H1 (cell line): ENCODE results near the gene NAA60. TPM values are rescaled to one million over a fixed set of nuclear protein-coding genes. Genes with fewer than 3 reads are reported as not detected.

ENCODE experiments used
- CTCF ChIA-PET: fragments of 300-600 bp; sonication (Branson Sonifier 250); formaldehyde crosslinking; loops from one replicate; lab custom pipeline; 2021; ENCODE audit not compliant: partially characterized antibody; lab: Charles Lee
- POLR2A ChIA-PET: fragments of 300-600 bp; sonication (Branson Sonifier 250); formaldehyde crosslinking; loops from one replicate; lab custom pipeline; 2021; ENCODE audit warnings: inconsistent platforms; ENCODE audit not compliant: partially characterized antibody; lab: Charles Lee
- DNase-seq, 2 experiments: peaks; one replicate each; pipeline versions ENCODE4 v3.0.0 to v3.0.0-alpha.2; 2010 to 2022; ENCODE audit warnings: low spot score in 2 of 2, low read depth in 1 of 2, mixed read lengths in 1 of 2
- FAIRE-seq: peaks from 2 replicates; lab custom pipeline; 2011; peaks lifted over from hg19 to GRCh38; lab: Jason Lieb, UNC
- H2AFZ ChIP-seq: 2 replicates; pipeline ENCODE4 v1.8.1; 2012; ENCODE audit warnings: low read length, inconsistent platforms
- H2AK5ac ChIP-seq: 2 replicates; pipeline ENCODE4 v1.6.1; 2013; ENCODE audit warnings: low read depth, low read length
- H2BK120ac ChIP-seq: replicated peaks from 2 replicates; pipeline ENCODE3; 2013; ENCODE audit warnings: low read depth, low read length, inconsistent platforms
- H2BK12ac ChIP-seq: 2 replicates; pipeline ENCODE4 v1.6.1; 2013; ENCODE audit warnings: low read depth, low read length
- H2BK15ac ChIP-seq: 2 replicates; pipeline ENCODE4 v1.6.1; 2013; ENCODE audit warnings: low read length
- H2BK20ac ChIP-seq: 2 replicates; pipeline ENCODE4 v1.6.1; 2013; ENCODE audit warnings: low read length
- H2BK5ac ChIP-seq: 2 replicates; pipeline ENCODE4 v1.6.1; 2013; ENCODE audit warnings: low read depth, low read length
- H3K14ac ChIP-seq: 2 replicates; pipeline ENCODE4 v1.6.1; 2013; ENCODE audit warnings: inconsistent platforms; ENCODE audit not compliant: insufficient read length
- H3K18ac ChIP-seq: 2 replicates; pipeline ENCODE4 v1.6.1; 2013; ENCODE audit warnings: low read length; ENCODE audit errors: extremely low read depth
- H3K23ac ChIP-seq: 2 replicates; pipeline ENCODE4 v1.6.1; 2013; ENCODE audit warnings: inconsistent platforms; ENCODE audit not compliant: insufficient read length
- H3K23me2 ChIP-seq: 2 replicates; pipeline ENCODE4 v1.6.1; 2013; ENCODE audit warnings: low read depth, low read length
- H3K27ac ChIP-seq: 2 replicates; pipeline ENCODE4 v1.6.1; 2011; ENCODE audit warnings: low read depth, low read length, inconsistent platforms
- H3K27me3 ChIP-seq, 4 experiments: replicated peaks in 1 of 4; 1 replicate in 1 of 4; 2 replicates in 3 of 4; pipeline versions ENCODE4 v1.6.1 to v1.8.1; 2011 to 2013; ENCODE audit warnings: low read length in 3 of 4, mild to moderate bottlenecking in 3 of 4, inconsistent platforms in 2 of 4, mixed read lengths in 2 of 4, moderate library complexity in 1 of 4; ENCODE audit not compliant: control insufficient read depth in 3 of 4, insufficient read depth in 3 of 4; ENCODE audit errors: extremely low read depth in 1 of 4
- H3K36me3 ChIP-seq, 4 experiments: 2 replicates each; pipeline versions ENCODE4 v1.6.1 to v1.8.1; 2011 to 2013; ENCODE audit warnings: mild to moderate bottlenecking in 4 of 4, low read length in 3 of 4, moderate library complexity in 2 of 4, control low read depth in 1 of 4, inconsistent platforms in 1 of 4; ENCODE audit not compliant: insufficient read depth in 4 of 4, control insufficient read depth in 2 of 4
- H3K4ac ChIP-seq: replicated peaks from 2 replicates; pipeline ENCODE3; 2013; ENCODE audit warnings: low read length, low read depth, mixed read lengths, inconsistent platforms; ENCODE audit not compliant: insufficient read length
- H3K4me1 ChIP-seq, 4 experiments: replicated peaks in 1 of 4; 1 replicate in 1 of 4; 2 replicates in 3 of 4; pipeline versions ENCODE4 v1.6.1 to v1.8.1; 2011 to 2013; ENCODE audit warnings: low read length in 3 of 4, inconsistent platforms in 2 of 4, mixed read lengths in 1 of 4; ENCODE audit not compliant: insufficient read depth in 4 of 4, control insufficient read depth in 3 of 4
- H3K4me2 ChIP-seq, 2 experiments: 2 replicates each; pipeline versions ENCODE4 v1.6.1 to v1.8.1; 2011 to 2013; ENCODE audit warnings: low read depth in 2 of 2, low read length in 2 of 2, control low read depth in 1 of 2, inconsistent platforms in 1 of 2, mild to moderate bottlenecking in 1 of 2; ENCODE audit not compliant: insufficient read depth in 1 of 2
- H3K4me3 ChIP-seq, 4 experiments: fragments of 200-600, 300-600 bp in 1 of 4; sonication (generic), shearing (Covaris generic), sonication (Bioruptor Twin) in 1 of 4; 2 replicates each; pipeline versions ENCODE4 v1.5.1 to v1.8.1; 2011 to 2016; ENCODE audit warnings: low read length in 4 of 4, low read depth in 3 of 4, control low read depth in 2 of 4, inconsistent platforms in 2 of 4, mild to moderate bottlenecking in 2 of 4, mixed read lengths in 1 of 4, moderate library complexity in 1 of 4; ENCODE audit not compliant: insufficient read depth in 2 of 4; ENCODE audit errors: extremely low read depth in 1 of 4
- H3K56ac ChIP-seq: replicated peaks from 2 replicates; pipeline ENCODE3; 2013; ENCODE audit warnings: low read depth, mild to moderate bottlenecking, mixed read lengths, low read length, inconsistent platforms; ENCODE audit not compliant: insufficient read length
- H3K79me1 ChIP-seq: 2 replicates; pipeline ENCODE4 v1.6.1; 2013; ENCODE audit warnings: low read depth, low read length, control low read depth
- H3K79me2 ChIP-seq, 2 experiments: 2 replicates each; pipeline versions ENCODE4 v1.6.1 to v1.8.1; 2012 to 2013; ENCODE audit warnings: low read length in 2 of 2, mild to moderate bottlenecking in 2 of 2, inconsistent platforms in 1 of 2; ENCODE audit not compliant: insufficient read depth in 2 of 2, control insufficient read depth in 1 of 2
- H3K9ac ChIP-seq, 4 experiments: replicated peaks in 1 of 4; 1 replicate in 1 of 4; 2 replicates in 3 of 4; pipeline versions ENCODE4 v1.6.1 to v1.8.1; 2011 to 2013; ENCODE audit warnings: low read depth in 3 of 4, low read length in 3 of 4, control low read depth in 2 of 4, mild to moderate bottlenecking in 2 of 4, moderate library complexity in 2 of 4, inconsistent platforms in 1 of 4; ENCODE audit errors: extremely low read depth in 1 of 4
- H3K9me3 ChIP-seq, 2 experiments: 2 replicates each; pipeline versions ENCODE4 v1.6.1 to v1.8.1; 2012 to 2013; ENCODE audit warnings: mild to moderate bottlenecking in 2 of 2, moderate library complexity in 2 of 2, control low read depth in 1 of 2, inconsistent platforms in 1 of 2, low read depth in 1 of 2, low read length in 1 of 2, mixed read lengths in 1 of 2; ENCODE audit not compliant: insufficient read depth in 2 of 2
- H4K20me1 ChIP-seq, 2 experiments: replicated peaks in 1 of 2; 2 replicates each; pipeline versions ENCODE3 to v1.8.1; 2011 to 2013; ENCODE audit warnings: inconsistent platforms in 2 of 2, low read length in 2 of 2, mild to moderate bottlenecking in 1 of 2; ENCODE audit not compliant: insufficient read depth in 2 of 2, control insufficient read depth in 1 of 2
- H4K5ac ChIP-seq: 2 replicates; pipeline ENCODE4 v1.6.1; 2013; ENCODE audit warnings: low read length, low read depth, mixed read lengths, inconsistent platforms; ENCODE audit not compliant: insufficient read length
- H4K8ac ChIP-seq: 2 replicates; pipeline ENCODE4 v1.8.0; 2013; ENCODE audit warnings: mild to moderate bottlenecking, moderate library complexity, low read length, inconsistent platforms; ENCODE audit not compliant: insufficient read depth; ENCODE audit errors: extremely low read depth
- H4K91ac ChIP-seq: replicated peaks from 2 replicates; pipeline ENCODE3; 2013; ENCODE audit warnings: low read length, mixed read lengths, inconsistent platforms; ENCODE audit not compliant: insufficient read length
- CBX8 ChIP-seq: fragments of 300-800, 300-1000 bp; sonication (generic); IDR thresholded peaks from 2 replicates; pipeline ENCODE4 v1.7.1; 2016; ENCODE audit warnings: low read depth, low read length, borderline replicate concordance
- CEBPB ChIP-seq: IDR thresholded peaks from 2 replicates; pipeline ENCODE4 v1.6.1; 2012; ENCODE audit warnings: low read depth, low read length
- CHD1 ChIP-seq: IDR thresholded peaks from 2 replicates; pipeline ENCODE4 v1.6.1; 2012; ENCODE audit warnings: low read depth, low read length, improper control_type of control experiment
- JUND ChIP-seq: IDR thresholded peaks from 2 replicates; pipeline ENCODE4 v1.6.1; 2011; ENCODE audit warnings: mild to moderate bottlenecking, improper control_type of control experiment, low read length
- KDM4A ChIP-seq: IDR thresholded peaks from one replicate; pipeline ENCODE4 v1.7.1; 2012; ENCODE audit warnings: low read depth, mild to moderate bottlenecking, moderate library complexity, low read length, inconsistent platforms; ENCODE audit not compliant: severe bottlenecking
- KDM5A ChIP-seq: fragments of 200-600 bp; IDR thresholded peaks from 2 replicates; pipeline ENCODE4 v1.7.1; 2012; ENCODE audit warnings: mild to moderate bottlenecking, low read length, inconsistent platforms, mixed read lengths
- MAFK ChIP-seq: IDR thresholded peaks from 2 replicates; pipeline ENCODE4 v1.6.1; 2012; ENCODE audit warnings: low read depth, mild to moderate bottlenecking, improper control_type of control experiment, low read length
- NRF1 ChIP-seq: IDR thresholded peaks from 2 replicates; pipeline ENCODE4 v1.6.1; 2011; ENCODE audit warnings: mild to moderate bottlenecking, low read depth, low read length, improper control_type of control experiment
- POLR2A ChIP-seq, 2 experiments: IDR thresholded peaks; 1 replicate in 1 of 2; 2 replicates in 1 of 2; pipeline ENCODE4 v1.6.1; 2011; ENCODE audit warnings: low read depth in 2 of 2, low read length in 2 of 2, mild to moderate bottlenecking in 2 of 2; ENCODE audit errors: control extremely low read depth in 1 of 2
- POLR2AphosphoS5 ChIP-seq: IDR thresholded peaks from 2 replicates; pipeline ENCODE4 v1.6.1; 2011; ENCODE audit warnings: low read depth, low read length
- RXRA ChIP-seq: IDR thresholded peaks from 2 replicates; pipeline ENCODE4 v1.6.1; 2011; ENCODE audit warnings: low read depth, mild to moderate bottlenecking, low read length, moderate library complexity; ENCODE audit not compliant: insufficient read depth
- SIN3A ChIP-seq, 2 experiments: IDR thresholded peaks in 1 of 2; conservative IDR thresholded peaks in 1 of 2; 2 replicates each; pipeline ENCODE4 v1.6.1; 2011 to 2012; ENCODE audit warnings: low read length in 2 of 2, improper control_type of control experiment in 1 of 2, low read depth in 1 of 2, mild to moderate bottlenecking in 1 of 2
- SIX5 ChIP-seq: IDR thresholded peaks from 2 replicates; pipeline ENCODE4 v1.6.1; 2011; ENCODE audit warnings: mild to moderate bottlenecking, low read depth, low read length
- SUZ12 ChIP-seq: fragments of 200-600 bp; sonication (generic); IDR thresholded peaks from 2 replicates; pipeline ENCODE4 v1.6.1; 2012; ENCODE audit warnings: mild to moderate bottlenecking, inconsistent platforms, low read length, moderate library complexity, mixed read lengths
- ZNF274 ChIP-seq: IDR thresholded peaks from 2 replicates; pipeline ENCODE4 v1.7.0; 2012; ENCODE audit warnings: low read length, borderline replicate concordance; ENCODE audit errors: extremely low read depth
- WGBS, 2 experiments: shearing (Covaris generic) in 1 of 2; methylation state at CpG; one replicate each; pipeline versions ENCODE4 v1.1.6 to v1.1.7; 2013 to 2015; ENCODE audit warnings: low lambda C conversion rate in 2 of 2, mixed read lengths in 2 of 2, inconsistent platforms in 1 of 2, low coverage in 1 of 2, missing lambda C conversion rate in 1 of 2; ENCODE audit not compliant: insufficient replicate concordance in 2 of 2, insufficient coverage in 1 of 2, insufficient read length in 1 of 2; ENCODE audit errors: extremely low coverage in 1 of 2, missing lambda C conversion rate in 1 of 2; 5-methylcytosine and 5-hydroxymethylcytosine counted together
- polyA plus RNA-seq, 7 experiments: library from polyadenylated mRNA; depleted of rRNA in 3 of 7; stranded (reverse) in 5 of 7; unstranded in 2 of 7; fragments of >200 nt in 5 of 7; fragments of 200-250 nt in 2 of 7; gene quantifications; 1 replicate in 5 of 7; 2 replicates in 1 of 7; 4 replicates in 1 of 7; pipeline versions ENCODE4 v1.2.1 to v1.2.3, GENCODE V29; 2011 to 2013; ENCODE audit warnings: missing spikeins in 2 of 7, mixed read lengths in 2 of 7
- total RNA-seq: library from RNA; stranded (reverse); fragmentation: NEBNext Ultra II Directional; extraction: Animal tissue kit (Norgen Biotek cat#: 25700); gene quantifications from 2 replicates; pipeline ENCODE4 v1.2.1, GENCODE V29; 2021

Gene NAA60
- total and polyA plus RNA-seq, 2 of the 8 experiments (the other 6 are each of a cell fraction or from before 2014, with no cell fraction given), result 34.1 to 47.6 TPM

- no peak overlapping the region for H4K91ac ChIP-seq
- ChIA-PET POLR2A (interaction anchor here (1.1 to 1.5 kb wide), 3 partner anchors 12 to 130 kb away, joined by 3 to 8 read pairs (median 4); partner anchors contain the start of genes NAA60, ZNF263 and ZNF597), CTCF (no interaction called here)
- no peaks in the 10 kb centered on the region for H3K4me1 ChIP-seq
- H3K79me2 ChIP-seq, result no peaks in the 10 kb centered on the region
- 89% methylated on average over 23 of the region's 29 CpGs; no CpG with 5 or more reads in 1 of the 2 experiments for WGBS, 2 experiments
- H3K56ac ChIP-seq, result no peak overlapping the region
- H3K36me3 ChIP-seq, result peaks cover 2 to 10% (median 4%) of the 10 kb centered on the region in 4 experiments; a peak in 6 of 8 replicates
- no peak overlapping the region for H4K5ac ChIP-seq
- no peak overlapping the region for H3K4ac ChIP-seq
- H2BK120ac ChIP-seq, result no peak overlapping the region
- H3K79me1 ChIP-seq, result no peaks in the 10 kb centered on the region
- H3K9me3 ChIP-seq, result peaks cover 47 to 81% of the 10 kb centered on the region in 2 experiments
- H2AK5ac ChIP-seq, result no peak overlapping the region
- H2AFZ ChIP-seq, result no peak overlapping the region
- no peaks in the 10 kb centered on the region for H4K20me1 ChIP-seq
- no peak overlapping the region for H4K8ac ChIP-seq
- H3K27ac ChIP-seq, result no peak overlapping the region
- DNase-seq (no peak), FAIRE-seq (no peak)
- H3K9ac ChIP-seq, result no peak overlapping the region
- H3K23ac ChIP-seq, result no peak overlapping the region
- no peak overlapping the region for H3K14ac ChIP-seq
- H3K27me3 ChIP-seq, result no peaks in the 10 kb centered on the region
- no peak overlapping the region for H2BK5ac ChIP-seq
- no peak overlapping the region for H2BK12ac ChIP-seq
- no peak overlapping the region for H2BK15ac ChIP-seq
- no peak overlapping the region for H3K4me3 ChIP-seq
- no peak overlapping the region for H3K4me2 ChIP-seq
- H3K23me2 ChIP-seq, result no peaks in the 10 kb centered on the region
- no peak overlapping the region for H3K18ac ChIP-seq
- no peak overlapping the region for H2BK20ac ChIP-seq
- TF ChIP-seq MAFK (no peak), SIN3A (conservative IDR thresholded peaks at IDR 0.05 in 1 of 2, IDR thresholded peaks at IDR 0.05 in 1 of 2; ENCODE audit: low read depth in 1 of 2, low read length in 2 of 2) (no peak), CEBPB (no peak), POLR2AphosphoS5 (no peak), SUZ12 (no peak), KDM4A (no peak), JUND (no peak), ZNF274 (no peak), SIX5 (no peak), CBX8 (no peak), POLR2A (IDR thresholded peaks at IDR 0.05; ENCODE audit: control extremely low read depth in 1 of 2, low read depth in 2 of 2, low read length in 2 of 2) (no peak), CHD1 (no peak), NRF1 (no peak), RXRA (no peak), KDM5A (no peak)
These were observed 29.6 kb upstream of the NAA60 start for GRCh38 chr16:3413730-3414379.
